Endothelial cell of umbilical vein (primary cell): ENCODE data around the gene HECA.

ENCODE experiments used
- CTCF ChIP-seq, 2 donors: IDR thresholded peaks; 1 replicate in 1 of 2; 2 replicates in 1 of 2; pipeline ENCODE4 v1.5.1; 2011; ENCODE audit warnings: low read length in 2 of 2, mild to moderate bottlenecking in 2 of 2, moderate library complexity in 2 of 2, control low read depth in 1 of 2, inconsistent platforms in 1 of 2, low read depth in 1 of 2; ENCODE audit not compliant: insufficient read depth in 1 of 2; ENCODE audit errors: extremely low read depth in 1 of 2
- EZH2 ChIP-seq: IDR thresholded peaks from 2 replicates; pipeline ENCODE4 v1.6.1; 2012; ENCODE audit warnings: borderline replicate concordance, low read depth, mild to moderate bottlenecking, moderate library complexity, low read length, inconsistent platforms; ENCODE audit not compliant: severe bottlenecking
- FOS ChIP-seq: IDR thresholded peaks from 2 replicates; pipeline ENCODE4 v1.6.1; 2011; ENCODE audit warnings: mild to moderate bottlenecking, low read length, moderate library complexity, borderline replicate concordance; ENCODE audit not compliant: insufficient read depth
- GATA2 ChIP-seq: IDR thresholded peaks from 2 replicates; pipeline ENCODE4 v1.7.0; 2011; ENCODE audit warnings: low read depth, mild to moderate bottlenecking, moderate library complexity, mixed read lengths, low read length; ENCODE audit not compliant: insufficient read length, insufficient read depth
- MAX ChIP-seq: IDR thresholded peaks from 2 replicates; pipeline ENCODE4 v1.6.1; 2011; ENCODE audit not compliant: insufficient read depth, insufficient read length
- MYC ChIP-seq: IDR thresholded peaks from one replicate; pipeline ENCODE4 v1.6.1; 2011; ENCODE audit warnings: mild to moderate bottlenecking, low read depth, low read length
- POLR2A ChIP-seq: IDR thresholded peaks from 2 replicates; pipeline ENCODE4 v1.6.1; 2012; ENCODE audit warnings: low read depth, mild to moderate bottlenecking, control low read depth, low read length
- POLR2AphosphoS5 ChIP-seq: IDR thresholded peaks from 2 replicates; pipeline ENCODE4 v1.6.1; 2012; ENCODE audit warnings: low read depth, mild to moderate bottlenecking, control low read depth, low read length, moderate library complexity; ENCODE audit not compliant: insufficient read depth

GRCh38 chr6:139133262-139134063 lies 1.4 kb upstream of the HECA start:
- no peak for TF ChIP-seq EZH2
- no peak for TF ChIP-seq FOS
- TF ChIP-seq CTCF (IDR thresholded peaks at IDR 0.05; ENCODE audit: extremely low read depth in 1 of 2, insufficient read depth in 1 of 2, low read depth in 1 of 2, low read length in 2 of 2), result no peak
- TF ChIP-seq GATA2, result no peak
- no peak for TF ChIP-seq POLR2A
- no peak for TF ChIP-seq POLR2AphosphoS5
- TF ChIP-seq MYC, result no peak
- TF ChIP-seq MAX, result no peak
